Renal pelvis (tissue), 4 donors: Measurements from ENCODE around the gene BAD. TPM values are rescaled to one million over a fixed set of nuclear protein-coding genes. Genes with fewer than 3 reads are reported as not detected.

Experiments
- DNase-seq: peaks from one replicate; pipeline ENCODE4 v3.0.0-alpha.2; 2013
- polyA plus RNA-seq, 3 donors: library from polyadenylated mRNA; unstranded; fragments of 120-200 nt; gene quantifications; one replicate each; pipeline ENCODE4 v1.2.1, GENCODE V29; 2013; ENCODE audit not compliant: insufficient read length in 3 of 3

The BAD gene
- polyA plus RNA-seq, 3 donors: 51.8 to 67.3 (median 61.2) TPM

DNA sequence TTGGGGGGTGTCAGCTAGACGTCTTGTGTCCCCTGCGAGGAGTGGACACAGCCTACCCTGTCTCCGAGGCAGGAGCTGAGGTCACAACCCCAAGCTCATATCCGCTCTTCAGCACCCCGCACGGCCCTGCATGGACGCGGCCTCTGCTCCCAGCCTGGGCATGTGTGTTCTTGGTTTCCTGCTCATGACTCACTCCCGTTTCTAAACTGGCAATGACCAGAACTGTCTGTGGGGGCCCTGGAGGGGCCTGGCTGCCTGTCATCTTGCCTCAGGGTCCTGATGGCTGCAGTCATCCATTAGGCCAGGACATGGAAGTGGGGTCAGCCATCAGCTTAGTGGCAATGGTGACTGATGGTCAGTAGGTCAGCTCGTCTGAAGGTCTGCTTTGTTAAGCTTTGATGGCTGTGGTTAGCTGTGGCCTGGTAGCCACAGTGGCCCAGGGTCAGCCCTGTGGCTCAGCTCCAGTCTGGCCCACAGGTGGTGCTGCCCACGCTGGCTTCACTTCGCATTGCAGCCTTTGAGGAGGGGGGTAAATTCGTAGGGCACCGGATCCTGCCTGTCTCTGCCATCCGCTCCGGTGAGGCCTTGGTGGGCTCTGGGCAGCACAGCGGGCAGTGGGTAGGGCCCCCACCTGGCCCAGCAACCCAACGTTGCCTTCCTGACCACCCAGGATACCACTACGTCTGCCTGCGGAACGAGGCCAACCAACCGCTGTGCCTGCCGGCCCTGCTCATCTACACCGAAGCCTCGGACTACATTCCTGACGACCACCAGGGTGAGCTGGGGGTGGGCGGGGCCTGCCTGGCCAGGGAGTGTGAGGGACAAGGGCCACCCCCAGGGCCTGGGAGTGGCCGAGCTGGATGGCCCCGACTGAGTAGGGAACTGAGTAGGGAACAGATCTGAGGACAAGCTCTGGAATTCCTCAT lies 21.2 kb downstream of the BAD start:
- peak; percentile 29 for DNase-seq

GRCh38 chr11:64262271-64263002 lies 22.0 kb downstream of the BAD start:
- DNase-seq: no peak

DNA sequence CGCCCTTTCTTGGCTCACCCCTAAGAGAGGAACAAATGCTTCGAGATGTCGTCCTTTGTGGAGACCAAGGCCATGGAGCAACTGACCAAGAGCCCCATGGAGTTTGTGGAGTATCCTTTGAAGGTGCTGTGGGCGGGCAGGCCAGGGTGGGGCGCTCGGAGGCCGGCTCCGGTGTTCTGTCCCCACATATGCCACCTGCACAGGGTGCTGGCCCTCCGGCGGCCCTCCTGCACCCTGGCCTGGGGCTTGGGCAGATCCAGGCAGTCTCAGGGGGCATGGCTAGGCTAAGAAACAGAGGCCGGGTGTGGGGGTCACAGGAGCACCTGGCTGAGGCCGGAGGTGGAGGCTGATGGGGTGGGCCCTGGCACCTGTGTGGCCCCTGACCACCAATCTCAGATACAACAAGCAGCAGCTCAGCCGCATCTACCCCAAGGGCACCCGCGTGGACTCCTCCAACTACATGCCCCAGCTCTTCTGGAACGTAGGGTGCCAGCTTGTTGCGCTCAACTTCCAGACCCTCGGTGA lies 22.8 kb downstream of the BAD start:
- no peak for DNase-seq

DNA sequence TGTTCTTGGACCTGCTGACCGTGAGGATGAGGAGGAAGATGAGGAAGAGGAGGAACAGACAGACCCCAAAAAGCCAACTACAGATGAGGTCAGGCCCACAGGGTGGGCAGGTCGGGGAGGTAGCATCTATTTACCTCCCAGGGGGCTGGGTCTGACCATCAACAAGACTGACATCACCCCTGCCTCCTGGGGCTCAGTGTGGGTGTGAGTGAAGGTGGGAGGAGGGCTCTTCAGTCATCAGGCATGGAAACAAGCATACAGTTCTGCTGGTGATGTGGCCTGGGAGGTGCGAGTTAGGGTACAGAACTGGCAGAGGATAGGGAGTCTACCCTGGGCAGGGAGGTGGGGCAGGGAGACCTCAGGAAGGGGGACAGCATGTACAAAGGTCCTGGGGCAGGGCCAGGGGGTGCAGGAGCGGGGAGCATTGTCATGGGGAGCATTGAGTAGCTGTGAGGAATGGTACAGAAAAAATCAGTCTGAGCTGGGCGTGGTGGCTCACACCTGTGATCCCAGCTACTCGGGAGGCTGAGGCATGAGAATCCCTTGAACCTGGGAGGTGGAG lies 24.2 kb downstream of the BAD start:
- DNase-seq: no peak

DNA sequence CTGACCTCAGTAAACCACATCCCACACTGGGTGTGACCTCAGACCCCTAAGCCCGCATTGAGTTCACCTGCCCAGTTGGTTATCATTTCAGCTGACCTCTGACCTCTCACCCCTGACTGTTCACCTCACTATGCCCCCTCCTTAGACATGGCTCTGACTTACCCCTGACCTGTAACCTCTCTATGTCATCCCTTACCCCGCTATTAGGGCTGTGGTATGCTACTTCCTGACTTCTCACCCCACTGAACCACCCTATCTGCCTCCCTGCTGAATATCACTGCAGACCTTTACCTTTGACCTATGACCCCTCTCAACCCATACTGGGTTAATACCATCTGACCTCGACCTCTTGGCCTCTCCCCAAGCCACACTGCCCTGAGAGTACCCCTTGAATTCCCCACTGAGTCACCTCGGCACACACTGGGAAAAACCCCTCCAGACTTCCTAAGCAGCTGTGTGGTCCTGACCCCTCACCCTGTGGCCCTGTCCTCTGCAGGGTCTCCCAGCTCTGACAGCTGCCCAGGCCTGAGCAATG lies 24.9 kb downstream of the BAD start:
- DNase-seq: no peak

GRCh38 chr11:64258946-64259532 lies 25.4 kb downstream of the BAD start:
- no peak for DNase-seq

DNA sequence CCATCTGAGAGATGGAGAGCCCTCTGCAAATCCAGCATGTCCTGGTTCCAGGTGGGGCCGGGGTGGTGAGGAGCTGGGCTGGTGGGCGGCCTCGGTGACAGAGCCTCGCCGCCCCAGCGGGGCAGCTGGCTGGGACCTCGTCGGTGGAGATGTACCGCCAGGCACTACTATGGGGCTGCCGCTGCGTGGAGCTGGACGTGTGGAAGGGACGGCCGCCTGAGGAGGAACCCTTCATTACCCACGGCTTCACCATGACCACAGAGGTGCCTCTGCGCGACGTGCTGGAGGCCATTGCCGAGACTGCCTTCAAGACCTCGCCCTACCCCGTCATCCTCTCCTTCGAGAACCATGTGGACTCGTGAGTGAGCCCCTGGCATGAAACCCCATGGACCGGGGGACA lies 26.1 kb downstream of the BAD start:
- DNase-seq: no peak

- DNase-seq: no peak
Measured at GRCh38 chr11:64256300-64256699, 28.2 kb downstream of the BAD start.

DNA sequence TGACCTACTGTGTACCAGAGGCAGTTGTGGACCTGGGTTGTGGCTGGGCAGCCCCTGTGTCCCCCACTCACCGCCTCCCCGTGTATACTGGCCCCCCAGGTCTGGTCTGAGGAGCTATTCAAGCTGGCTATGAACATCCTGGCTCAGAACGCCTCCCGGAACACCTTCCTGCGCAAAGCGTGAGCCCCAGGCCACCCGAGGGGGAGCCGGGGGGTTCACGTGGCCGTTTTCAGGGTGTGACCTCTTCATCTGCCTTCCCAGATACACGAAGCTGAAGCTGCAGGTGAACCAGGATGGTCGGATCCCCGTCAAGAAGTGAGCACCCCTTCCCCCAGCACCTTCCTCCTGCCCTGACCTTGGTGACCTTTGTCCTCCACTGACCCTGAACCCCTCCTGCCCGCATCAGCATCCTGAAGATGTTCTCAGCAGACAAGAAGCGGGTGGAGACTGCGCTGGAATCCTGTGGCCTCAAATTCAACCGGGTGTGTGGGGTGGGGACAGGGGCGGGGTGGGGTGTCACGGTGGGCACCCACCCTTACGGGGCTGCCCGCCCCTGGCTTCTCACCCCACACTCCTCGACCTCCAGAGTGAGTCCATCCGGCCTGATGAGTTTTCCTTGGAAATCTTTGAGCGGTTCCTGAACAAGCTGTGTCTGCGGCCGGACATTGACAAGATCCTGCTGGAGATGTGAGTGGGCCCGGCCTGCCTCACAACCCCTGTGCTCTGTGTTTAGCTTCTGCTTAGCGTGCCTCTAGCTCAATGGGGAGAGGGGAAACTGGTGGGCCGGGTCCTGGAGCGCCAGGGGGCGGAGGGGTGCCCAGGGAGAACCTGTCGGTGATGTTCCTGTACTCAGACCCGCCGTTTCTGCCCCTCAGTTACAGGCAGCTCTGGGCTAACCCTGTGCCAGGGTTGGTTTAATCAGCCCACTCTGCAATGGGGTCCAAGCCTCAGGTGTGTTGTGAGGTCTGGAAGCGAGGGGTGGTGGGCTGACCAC lies 29.0 kb downstream of the BAD start:
- DNase-seq: no peak

- no peak for DNase-seq
Measured at GRCh38 chr11:64254326-64254725, 30.1 kb downstream of the BAD start.

DNA sequence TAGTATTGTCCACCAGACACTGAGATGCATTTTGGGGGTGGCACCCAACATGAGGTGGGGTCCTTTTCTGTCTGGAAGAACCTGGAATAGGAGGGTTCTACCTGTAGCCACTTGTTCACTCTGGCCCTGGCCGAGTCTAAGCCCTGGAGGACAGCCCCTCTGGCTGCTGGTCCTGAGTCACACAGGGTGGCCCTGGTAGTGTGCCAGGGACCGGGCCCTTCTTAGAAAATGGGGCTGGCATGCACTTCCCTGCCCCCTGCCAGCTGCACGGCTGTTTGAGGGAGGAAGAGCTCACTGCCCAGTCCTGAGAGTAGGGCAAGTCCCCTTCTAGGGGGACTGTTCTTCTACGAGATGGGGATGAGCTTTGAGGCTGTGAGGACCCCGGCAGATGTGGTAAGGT lies 31.0 kb downstream of the BAD start:
- DNase-seq: no peak

DNA sequence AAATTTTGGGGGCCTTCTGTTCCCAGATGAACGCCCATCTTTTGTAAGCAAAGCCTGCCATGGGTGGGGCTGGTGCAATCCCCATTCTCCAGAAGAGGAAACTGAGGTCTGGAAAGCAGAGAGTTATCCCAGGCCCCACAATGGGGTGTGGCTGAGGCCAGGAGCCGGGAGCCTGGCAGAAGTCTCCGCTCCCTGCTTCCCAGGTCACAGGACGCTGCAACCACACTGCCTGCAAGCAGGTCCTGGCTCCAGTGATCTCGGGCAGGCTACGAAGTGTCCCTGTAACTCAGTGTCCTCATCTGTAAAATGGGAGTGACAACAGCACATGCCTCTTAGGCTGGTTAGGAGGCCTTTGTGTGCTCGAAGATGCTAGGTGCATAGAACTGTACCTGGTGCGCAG lies 31.4 kb downstream of the BAD start:
- no peak for DNase-seq

DNA sequence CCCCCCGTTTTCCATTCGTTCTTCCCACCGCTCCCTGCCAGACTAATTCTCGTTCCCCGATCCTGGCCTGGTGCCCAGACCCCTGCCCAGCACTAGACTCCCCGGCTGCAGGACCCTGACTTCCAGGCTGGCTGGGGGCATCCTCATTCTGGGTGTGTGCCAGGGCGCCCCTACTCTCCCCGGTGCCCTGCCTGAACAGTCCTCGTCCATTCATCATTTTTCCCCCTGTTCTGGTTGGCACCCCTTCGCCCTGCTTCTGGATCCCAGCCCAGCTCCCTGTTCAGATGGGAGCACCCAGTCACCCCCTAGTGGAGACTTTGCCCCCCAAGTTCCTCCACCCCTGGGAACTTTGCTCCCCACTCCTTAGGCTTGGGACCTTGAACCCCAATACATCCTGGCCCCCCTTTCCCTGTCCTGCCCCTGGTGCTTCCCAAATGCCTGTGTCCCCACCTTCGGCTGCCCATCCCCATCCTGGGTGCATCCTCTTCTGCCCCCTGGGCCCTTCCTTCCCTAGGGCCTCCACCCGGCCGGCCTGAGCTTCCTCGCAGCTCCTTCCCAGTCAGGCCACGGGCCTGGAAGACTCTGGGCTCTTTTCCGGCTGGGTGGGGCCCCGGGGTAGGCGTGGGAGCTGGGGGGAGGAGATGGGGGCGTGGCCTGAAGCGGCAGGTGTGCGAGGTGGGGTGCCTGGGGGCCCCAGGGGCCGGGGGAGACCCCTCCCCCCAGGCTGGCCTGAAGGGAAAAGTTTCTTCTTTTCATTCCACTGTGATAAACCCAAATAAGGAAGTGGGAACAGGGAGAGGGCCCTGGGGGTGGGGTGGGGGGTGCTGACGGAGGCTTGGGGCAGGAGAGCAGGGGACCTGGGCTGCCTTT lies 32.2 kb downstream of the BAD start:
- no peak for DNase-seq

DNA sequence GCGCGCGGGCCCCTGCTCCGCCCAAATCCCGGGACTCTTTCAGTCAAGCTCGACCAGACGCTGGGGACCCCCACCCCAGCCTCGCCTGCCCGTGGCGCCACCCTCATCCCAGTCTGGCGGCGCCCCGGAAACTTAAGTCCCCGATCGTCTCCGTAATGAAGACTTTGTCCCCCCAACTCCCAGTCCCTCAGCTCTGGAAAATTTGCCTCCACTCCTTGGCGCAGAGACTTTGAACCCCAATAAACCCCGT lies 32.8 kb downstream of the BAD start:
- DNase-seq: no peak

DNA sequence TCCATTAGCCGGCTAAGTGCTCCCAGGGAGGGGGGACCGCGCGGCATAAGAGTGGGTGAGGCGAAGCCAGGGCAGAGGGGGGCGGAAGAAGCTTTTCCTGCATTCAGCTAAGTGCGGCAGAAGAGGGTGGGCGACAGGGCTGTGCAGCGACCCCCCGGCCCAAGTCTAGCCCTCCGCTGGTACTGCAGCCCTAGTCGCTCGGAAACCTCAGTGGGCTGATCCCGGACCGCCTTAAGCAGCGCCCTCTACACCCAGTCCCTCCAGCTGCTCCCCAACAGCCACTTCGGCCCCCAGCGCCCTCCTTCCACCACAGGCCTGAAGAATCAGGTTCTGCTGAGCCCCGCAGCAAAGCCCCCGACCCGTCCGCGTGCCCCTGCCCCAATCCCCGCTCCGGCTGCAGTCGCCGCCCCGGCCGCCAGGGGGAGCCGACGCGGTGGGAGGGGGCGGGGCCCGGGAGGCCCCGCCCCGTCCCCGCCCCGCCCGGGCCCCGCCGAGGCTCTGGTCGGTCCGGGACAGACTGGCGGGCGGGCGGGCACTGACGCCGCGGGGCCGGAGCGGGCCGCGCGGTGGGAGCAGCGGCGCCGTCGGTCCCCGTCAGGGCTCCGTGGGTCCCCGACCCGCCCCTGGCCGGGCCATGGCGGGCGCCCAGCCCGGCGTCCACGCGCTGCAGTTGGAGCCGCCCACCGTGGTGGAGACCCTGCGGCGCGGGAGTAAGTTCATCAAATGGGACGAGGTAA lies 33.3 kb downstream of the BAD start, which contains the start of gene PLCB3:
PLCB3 (plus strand) TSS at position 515 of the 737 bp plus-strand sequence; CDS start at position 635, 120 bp downstream.
- peak; percentile 29 for DNase-seq

DNA sequence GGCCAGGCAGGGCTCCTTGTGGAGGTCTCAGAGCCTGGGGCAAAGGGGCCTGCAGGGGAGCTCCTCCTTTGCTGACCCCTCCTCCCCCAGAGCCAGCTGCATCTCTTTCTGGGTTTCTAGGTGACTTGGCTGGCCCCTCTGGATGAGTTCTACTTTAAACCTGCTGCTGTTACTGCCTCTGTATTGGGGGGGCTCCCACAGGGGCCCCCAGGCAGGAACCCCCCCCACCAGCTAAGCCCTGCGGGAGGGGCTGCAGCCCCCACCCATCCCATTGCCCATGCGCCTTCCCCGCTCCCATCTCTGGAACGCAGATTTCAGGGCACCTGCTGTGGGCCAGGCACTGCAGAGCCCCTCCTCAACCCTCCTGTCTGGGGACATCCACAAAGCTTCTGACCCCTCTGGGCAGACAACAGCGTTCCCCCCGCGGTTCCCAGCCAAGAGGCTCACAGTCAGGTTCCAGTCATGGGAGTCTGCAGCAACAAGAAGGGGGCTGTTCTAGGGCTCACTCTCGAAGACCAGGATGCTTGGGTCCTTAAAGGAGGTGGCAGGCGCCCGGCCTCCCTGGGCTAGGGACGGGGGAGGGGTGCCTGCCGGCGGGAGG lies 34.0 kb downstream of the BAD start:
- no peak for DNase-seq

GRCh38 chr11:64249563-64250414 lies 34.7 kb downstream of the BAD start:
- DNase-seq: no peak

DNA sequence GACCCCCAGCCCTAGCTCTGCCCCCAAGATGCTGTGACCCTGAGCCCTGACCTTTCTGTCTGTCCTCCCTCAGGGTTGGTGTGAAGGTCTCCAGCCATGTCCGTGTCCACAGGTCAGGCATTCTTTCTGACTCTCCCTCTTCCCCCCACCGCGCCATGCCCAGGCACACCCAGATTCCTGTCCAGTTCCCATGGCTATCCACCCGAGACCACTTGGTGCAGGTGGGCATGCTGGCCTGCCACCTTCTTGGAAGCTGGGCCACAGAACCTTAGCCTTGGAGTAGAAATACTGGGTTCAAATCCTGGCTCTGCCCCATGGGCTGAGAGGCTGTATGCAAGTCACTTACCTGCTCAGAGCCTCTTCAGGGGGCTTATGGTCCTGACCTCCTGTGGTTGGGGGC lies 35.4 kb downstream of the BAD start:
- no peak for DNase-seq
